K562 (cell line): ENCODE measurements around the gene NRTN. TPM values are rescaled to one million over a fixed set of nuclear protein-coding genes. Genes with fewer than 3 reads are reported as not detected.

Source experiments
- ATAC-seq: fragments of 200-7000 bp; cut with Tn5 transposase; 3 replicates; pipeline ENCODE4 v1.9.1; 2020; ENCODE audit warnings: moderate library complexity
- BruUV-seq: library from RNA; stranded (reverse); fragments of 400-500 nt; replicated peaks from 2 replicates; lab custom pipeline; 2021; lab: Mats Ljungman, UMichigan
- CTCF ChIA-PET: fragments of 300-600 bp; formaldehyde crosslinking; extraction: SDS; loops from one replicate; lab custom pipeline; 2021; ENCODE audit warnings: low intra/inter-chr PET ratio; lab: Yijun Ruan, JAX
- POLR2A ChIA-PET: fragments of 300-600, 350-650 bp; sonication (Branson Sonifier 250); formaldehyde crosslinking; extraction: SDS; loops from one replicate; lab custom pipeline; 2021; ENCODE audit warnings: antibody characterized with exemption, inconsistent platforms; lab: Yijun Ruan, JAX
- DNase-seq, 4 experiments: peaks; one replicate each; pipeline versions ENCODE4 v3.0.0 to v3.0.0-alpha.2; 2011 to 2018; ENCODE audit warnings: low spot score in 3 of 4, mixed read lengths in 3 of 4; ENCODE audit errors: extremely low read depth in 1 of 4
- FAIRE-seq: peaks from 2 replicates; lab custom pipeline; 2011; peaks lifted over from hg19 to GRCh38; lab: Jason Lieb, UNC
- H2AFZ ChIP-seq: 2 replicates; pipeline ENCODE4 v1.6.0; 2011; ENCODE audit warnings: low read depth, low read length, control low read depth, inconsistent platforms
- H3K27ac ChIP-seq: fragments of 200-600 bp; 3 replicates; pipeline ENCODE4 v1.8.0; 2011; ENCODE audit warnings: low read depth, mild to moderate bottlenecking, control low read depth, inconsistent platforms, low read length, moderate library complexity, mixed read lengths; ENCODE audit errors: extremely low read depth
- H3K27me3 ChIP-seq, 2 experiments: fragments of 300-600 bp in 1 of 2; 2 replicates in 1 of 2; 3 replicates in 1 of 2; pipeline versions ENCODE4 v1.6.0 to v1.8.0; 2011; ENCODE audit warnings: inconsistent platforms in 2 of 2, low read length in 2 of 2, mild to moderate bottlenecking in 1 of 2, mixed read lengths in 1 of 2, moderate library complexity in 1 of 2; ENCODE audit not compliant: control insufficient read depth in 2 of 2, insufficient read depth in 2 of 2
- H3K36me3 ChIP-seq: fragments of 300-600 bp; 3 replicates; pipeline ENCODE4 v1.8.0; 2011; ENCODE audit warnings: mild to moderate bottlenecking, low read length, inconsistent platforms; ENCODE audit not compliant: control insufficient read depth, insufficient read depth
- H3K4me1 ChIP-seq, 2 experiments: fragments of 200-600 bp in 1 of 2; replicated peaks in 1 of 2; 2 replicates in 1 of 2; 3 replicates in 1 of 2; pipeline versions ENCODE4 v1.5.1 to v1.8.0; 2011; ENCODE audit warnings: inconsistent platforms in 2 of 2, low read length in 2 of 2, mild to moderate bottlenecking in 1 of 2, mixed read lengths in 1 of 2, moderate library complexity in 1 of 2; ENCODE audit not compliant: control insufficient read depth in 2 of 2, insufficient read depth in 2 of 2
- H3K4me2 ChIP-seq: 2 replicates; pipeline ENCODE4 v1.6.1; 2011; ENCODE audit warnings: low read length, control low read depth, inconsistent platforms, mixed read lengths; ENCODE audit not compliant: insufficient read depth
- H3K4me3 ChIP-seq: fragments of 200-600 bp; sonication (generic), shearing (Covaris generic); 2 replicates; pipeline ENCODE4 v1.5.1; 2016; ENCODE audit warnings: control low read depth, inconsistent platforms
- H3K79me2 ChIP-seq: fragments of 200-600 bp; 3 replicates; pipeline ENCODE4 v1.8.0; 2011; ENCODE audit warnings: low read length, inconsistent platforms; ENCODE audit not compliant: control insufficient read depth, insufficient read depth
- H3K9ac ChIP-seq, 2 experiments: 2 replicates each; pipeline versions ENCODE4 v1.6.0 to v1.6.1; 2011; ENCODE audit warnings: low read depth in 2 of 2, low read length in 2 of 2, control low read depth in 1 of 2, inconsistent platforms in 1 of 2, mild to moderate bottlenecking in 1 of 2, mixed read lengths in 1 of 2; ENCODE audit not compliant: insufficient read depth in 1 of 2
- H3K9me1 ChIP-seq: one replicate; pipeline ENCODE4 v1.6.0; 2011; ENCODE audit warnings: inconsistent platforms, mild to moderate bottlenecking, low read length, moderate library complexity; ENCODE audit not compliant: control insufficient read depth, insufficient read depth
- H3K9me3 ChIP-seq: replicated peaks from 2 replicates; pipeline ENCODE4 v1.5.1; 2011; ENCODE audit warnings: low read depth, low read length, inconsistent platforms; ENCODE audit not compliant: control insufficient read depth, insufficient read depth
- H4K20me1 ChIP-seq: replicated peaks from 2 replicates; pipeline ENCODE4 v1.6.1; 2011; ENCODE audit warnings: low read length, inconsistent platforms, mixed read lengths; ENCODE audit not compliant: control insufficient read depth, insufficient read depth
- DLX4 ChIP-seq: fragments of 250-450 bp; sonication (Bioruptor Pico); IDR thresholded peaks from 2 replicates; pipeline ENCODE4 v1.6.1; 2021; ENCODE audit warnings: mild to moderate bottlenecking
- ZBTB12 ChIP-seq: fragments of 250-450 bp; sonication (Bioruptor Pico); IDR thresholded peaks from 2 replicates; pipeline ENCODE4 v1.4.0; 2020
- ZNF512 ChIP-seq: IDR thresholded peaks from 2 replicates; pipeline ENCODE4 v1.6.1; 2016; ENCODE audit warnings: missing genetic modification characterization, missing compliant biosample characterization
- WGBS: fragments of 100-300 bp; shearing (Covaris generic); methylation state at CpG from one replicate; pipeline ENCODE4 v1.1.6; 2016; ENCODE audit warnings: low coverage, mixed read lengths; ENCODE audit not compliant: insufficient coverage; ENCODE audit errors: missing lambda C conversion rate; 5-methylcytosine and 5-hydroxymethylcytosine counted together
- in situ Hi-C: fragments of 300-500 bp; cut with MboI; formaldehyde crosslinking; loops from 4 replicates; pipeline ENCODE4 v1.15.0; 2018; ENCODE audit warnings: inconsistent platforms, mixed read lengths
- intact Hi-C: fragments of 100-400 bp; cut with micrococcal nuclease; formaldehyde crosslinking; loops from 2 replicates; pipeline ENCODE4 v1.14.2; 2022
- polyA plus RNA-seq, 8 experiments: library from polyadenylated mRNA; depleted of rRNA in 4 of 8; stranded (reverse) in 5 of 8; unstranded in 3 of 8; fragments of >200 nt; fragmentation: Nextera tagmentation in 2 of 8; fragmentation: Illumina TruSeq in 1 of 8; extraction: Ambion mirVana in 2 of 8; extraction: Trizol in 1 of 8; gene quantifications; 2 replicates each; pipeline versions ENCODE4 v1.2.1 to v1.2.3, GENCODE V29; 2011 to 2014; ENCODE audit warnings: inconsistent platforms in 1 of 8, missing spikeins in 1 of 8
- total RNA-seq, 7 experiments: library from RNA; depleted of rRNA in 6 of 7; stranded (reverse); fragments of >200 nt in 6 of 7; fragmentation: Illumina TruSeq in 2 of 7; extraction: Trizol in 2 of 7; gene quantifications; 2 replicates each; pipeline versions ENCODE4 v1.2.1 to v1.2.3, GENCODE V29; 2011 to 2021; ENCODE audit warnings: low replicate concordance in 1 of 7

NRTN gene
- total and polyA plus RNA-seq, 9 of the 15 experiments (the other 6 are each of a cell fraction or from before 2014, with no cell fraction given) = 0.62 to 8.1 (median 1.6) TPM; not detected in 2

- no peak overlapping the region for H2AFZ ChIP-seq
- H3K27ac ChIP-seq = no peak overlapping the region
- intact Hi-C loops = no loop called here
- in situ Hi-C loops = no loop called here
- peaks cover 32 to 58% of the 10 kb centered on the region in 2 experiments for H3K4me1 ChIP-seq
- no peak for FAIRE-seq
- no peaks in the 10 kb centered on the region for H3K79me2 ChIP-seq
- no peak for TF ChIP-seq ZBTB12 (CRISPR knock-in tag)
- no peak for TF ChIP-seq DLX4
- TF ChIP-seq ZNF512 = peak; percentile 80
- TF ChIP-seq, all 486 proteins: peak for 1
- DNase-seq = no peak
- Histone ChIP-seq H3K4me2 (no peak overlapping the region), H3K9ac (no peak overlapping the region), H3K36me3 (no peaks in the 10 kb centered on the region), H3K27me3 (no peaks in the 10 kb centered on the region), H4K20me1 (0 out of 2 replicates have a peak, but pooled peaks cover 11% of the 10 kb centered on the region), H3K9me3 (no peaks in the 10 kb centered on the region), H3K9me1 (no peaks in the 10 kb centered on the region), H3K4me3 (no peak overlapping the region)
- no TSS peak for BruUV-seq
- CTCF ChIA-PET = no interaction called here
- POLR2A ChIA-PET = interaction anchor here (0.6 kb wide), 3 partner anchors 24 to 701 kb away, joined by 3 to 5 read pairs (median 3); no protein-coding TSS in a partner anchor
- no peak for ATAC-seq
- 65% methylated on average over 8 of the region's 8 CpGs for WGBS
Observed at GRCh38 chr19:5798244-5798643, 6.6 kb upstream of the NRTN start.
